GM19324 (cell line): Measurements from ENCODE around the gene GNG7.
"Not testable (repeated sequence)": the region's sequence is repeated elsewhere in the genome, so short reads cannot be mapped to it uniquely, and the experiment has no call there.

Source experiments
- ATAC-seq: cut with Tn5 transposase; IDR thresholded peaks from one replicate; pipeline ENCODE4 v1.9.1; 2021; ENCODE audit warnings: mild to moderate bottlenecking, moderate library complexity; ENCODE audit not compliant: unreplicated experiment, low FRiP score

GNG7 gene

DNA sequence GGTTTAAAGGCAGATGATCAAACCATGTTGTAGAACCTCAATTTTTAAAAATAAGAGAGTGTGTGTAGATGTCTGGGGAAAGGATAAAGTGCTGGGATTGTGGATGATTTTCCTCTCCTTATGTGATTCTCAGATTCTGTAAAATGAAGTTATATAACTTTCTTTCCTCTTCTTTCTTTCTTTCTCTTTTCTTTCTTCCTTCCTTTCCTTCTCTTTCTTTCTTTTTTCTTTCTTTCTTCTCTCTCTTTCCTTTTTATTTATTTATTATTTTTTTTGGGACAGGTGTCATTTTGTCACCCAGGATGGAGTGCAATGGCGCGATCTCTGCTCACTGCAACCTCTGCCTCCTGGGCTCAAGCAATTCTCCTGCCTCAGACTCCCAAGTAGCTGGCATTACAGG is 144.0 kb downstream of the GNG7 start:
- ATAC-seq: no peak

DNA sequence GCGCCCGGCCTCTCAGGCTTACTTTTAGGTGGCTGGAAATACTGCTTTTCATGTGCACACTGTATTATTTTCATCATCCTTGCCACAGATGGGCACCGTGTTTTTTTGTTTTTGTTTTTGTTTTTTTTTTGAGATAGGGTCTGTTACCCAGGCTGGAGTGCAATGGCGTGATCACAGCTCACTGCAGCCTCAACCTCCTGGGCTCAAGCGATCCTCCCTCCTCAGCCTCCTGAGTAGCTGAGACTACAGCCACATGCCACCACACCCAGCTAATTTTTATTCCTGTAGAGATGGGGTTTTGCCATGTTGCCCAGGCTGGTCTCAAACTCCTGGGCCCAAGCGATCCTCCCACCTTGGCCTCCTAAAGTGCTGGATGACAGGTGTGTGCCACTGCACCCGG is 144.4 kb downstream of the GNG7 start:
- not testable (repeated sequence) for ATAC-seq

DNA sequence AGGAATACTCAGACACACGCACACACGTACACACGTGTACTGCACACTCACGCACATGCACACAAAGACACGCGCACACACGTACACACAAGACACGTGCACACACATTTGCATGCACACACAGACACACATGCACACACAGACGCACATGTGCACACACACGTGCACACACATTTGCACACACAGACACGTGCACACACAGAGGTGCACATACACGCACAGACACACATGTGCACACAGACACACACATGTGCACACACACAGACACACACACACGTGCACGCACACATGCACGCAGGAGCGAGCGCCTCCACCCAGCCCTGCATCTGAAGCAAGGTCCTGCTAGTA is 145.4 kb downstream of the GNG7 start:
- ATAC-seq: no peak

DNA sequence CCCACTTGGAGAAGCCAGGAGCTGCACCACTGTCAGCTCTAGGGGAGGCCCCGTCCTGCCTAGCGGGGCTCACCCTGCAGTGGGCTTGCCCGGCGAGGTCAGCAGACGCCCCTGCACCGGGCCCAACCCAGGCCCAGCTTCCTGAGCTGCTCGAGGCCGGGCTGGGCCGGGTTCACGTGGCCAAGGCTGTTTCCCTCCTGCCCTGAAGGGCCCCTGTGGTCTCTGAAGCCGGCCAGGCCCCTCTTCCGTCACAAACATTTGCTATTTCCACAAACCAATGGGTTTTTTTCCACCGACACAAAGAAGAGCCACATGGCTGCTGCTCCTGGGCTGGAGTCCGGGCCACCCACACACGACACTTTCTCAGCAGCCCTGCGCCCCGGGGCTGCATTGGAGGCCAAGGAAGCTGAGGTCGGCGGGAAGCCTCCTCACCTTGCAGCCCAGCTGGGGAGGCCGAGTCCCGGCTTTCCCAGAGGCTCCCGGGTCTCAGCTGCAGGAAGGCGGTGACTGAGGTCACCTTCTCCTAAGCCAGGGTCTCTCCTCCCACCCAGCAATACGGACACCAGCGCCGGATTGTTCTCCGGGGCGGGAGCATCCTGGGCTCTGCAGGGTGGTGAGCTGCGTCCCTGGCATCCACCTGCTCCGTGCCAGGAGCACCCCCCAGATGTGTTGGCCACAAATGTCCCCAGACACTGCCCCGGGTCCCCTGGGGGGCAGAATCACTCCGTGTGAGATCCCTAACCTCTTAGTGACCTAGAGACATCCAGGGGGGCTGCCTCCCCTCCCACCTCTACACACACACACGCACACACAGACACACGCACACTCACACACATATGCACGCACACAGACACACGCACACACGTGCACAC is 146.0 kb downstream of the GNG7 start:
- ATAC-seq: no peak

- no peak for ATAC-seq
Observed at GRCh38 chr19:2555422-2556220, 146.9 kb downstream of the GNG7 start.

DNA sequence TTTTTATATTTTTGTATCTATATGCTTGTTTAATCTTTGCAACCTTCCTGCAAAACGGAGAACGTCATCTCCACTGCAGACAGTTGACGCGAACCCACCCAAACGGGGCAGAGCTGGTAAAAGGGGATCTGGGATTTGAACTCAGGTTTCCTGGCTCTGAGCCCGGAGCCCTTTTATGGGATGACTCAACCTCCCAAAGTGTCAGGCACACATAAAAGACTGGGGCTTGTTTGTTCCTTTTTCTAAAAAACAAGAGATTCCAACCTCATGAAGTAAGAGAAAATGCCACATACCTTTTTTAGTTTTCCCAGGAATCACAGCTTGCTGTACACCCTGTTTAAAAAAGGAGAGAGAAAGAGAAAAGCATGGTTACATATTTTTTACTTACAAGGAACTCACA is 147.6 kb downstream of the GNG7 start:
- ATAC-seq: no peak

DNA sequence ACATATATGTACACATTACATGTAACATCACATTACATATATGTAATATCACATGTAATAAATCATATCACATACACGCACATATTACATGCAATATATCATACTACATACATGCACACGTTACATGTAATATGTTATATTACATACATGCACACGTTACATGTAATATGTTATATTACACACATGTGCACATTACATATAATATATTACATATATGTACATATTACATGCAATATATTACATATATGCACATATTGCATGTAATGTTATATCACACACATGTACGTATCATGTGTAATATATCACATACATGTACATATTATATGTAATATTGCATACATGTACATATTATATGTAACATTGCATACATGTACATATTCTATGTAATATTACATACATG is 149.0 kb downstream of the GNG7 start:
- ATAC-seq: no peak

DNA sequence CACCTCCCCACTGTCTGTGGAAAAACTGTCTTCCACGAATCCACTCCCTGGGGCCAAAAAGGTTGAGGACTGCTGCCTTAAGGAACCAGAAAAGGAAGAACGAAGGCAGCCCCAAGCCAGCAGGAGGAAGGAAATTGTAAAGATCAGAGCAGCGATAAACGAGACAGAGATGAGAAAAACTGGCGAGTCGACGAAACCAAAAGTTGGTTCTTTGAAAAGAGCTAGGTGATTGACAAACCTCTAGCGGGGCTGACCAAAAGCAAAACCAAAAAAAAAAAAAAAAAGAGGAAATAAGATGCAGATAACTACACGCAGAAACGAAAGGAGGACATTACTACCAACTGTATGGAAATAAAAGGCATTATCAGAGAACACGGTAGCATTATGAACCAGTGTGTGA is 149.6 kb downstream of the GNG7 start:
- peak; percentile 74 for ATAC-seq

- ATAC-seq: no peak
Observed at GRCh38 chr19:2551864-2552185, 150.7 kb downstream of the GNG7 start.

- no peak for ATAC-seq
Observed at GRCh38 chr19:2551172-2551863, 151.2 kb downstream of the GNG7 start.

DNA sequence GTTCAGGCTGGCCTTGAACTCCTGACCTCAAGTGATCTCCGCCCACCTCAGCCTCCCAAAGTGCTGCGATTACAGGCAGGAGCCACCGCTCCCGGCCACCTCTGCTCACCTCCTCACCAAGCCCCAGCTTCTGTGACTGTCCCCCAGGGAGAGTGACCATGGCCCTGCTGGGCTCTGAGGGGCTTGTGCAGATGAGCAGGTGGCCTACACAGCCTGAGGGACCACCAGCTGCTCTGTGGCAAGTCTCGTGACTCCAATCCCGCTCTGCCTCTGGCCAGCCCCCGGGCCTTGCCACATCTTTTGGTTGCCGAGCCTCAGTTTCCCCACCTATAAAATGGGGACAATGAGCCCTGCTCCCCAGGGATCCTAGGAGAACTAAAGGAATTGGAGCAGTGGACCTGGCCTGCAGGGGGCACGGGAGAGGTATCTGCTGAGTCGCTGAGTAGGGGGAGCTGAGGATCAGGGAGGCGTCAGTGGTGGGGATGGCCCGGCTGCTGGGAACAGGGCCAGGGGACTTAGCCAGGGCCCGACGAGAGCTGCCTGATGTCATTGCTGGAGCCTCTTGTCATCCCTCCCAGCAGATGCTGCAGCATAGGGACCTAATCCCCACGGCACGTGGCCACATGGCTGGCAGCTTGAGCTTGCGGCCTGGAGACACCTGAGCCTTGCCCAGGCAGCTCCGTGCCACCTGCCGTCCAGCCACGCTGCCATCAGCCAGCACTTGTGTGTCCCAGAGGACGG is 151.9 kb downstream of the GNG7 start:
- no peak for ATAC-seq

DNA sequence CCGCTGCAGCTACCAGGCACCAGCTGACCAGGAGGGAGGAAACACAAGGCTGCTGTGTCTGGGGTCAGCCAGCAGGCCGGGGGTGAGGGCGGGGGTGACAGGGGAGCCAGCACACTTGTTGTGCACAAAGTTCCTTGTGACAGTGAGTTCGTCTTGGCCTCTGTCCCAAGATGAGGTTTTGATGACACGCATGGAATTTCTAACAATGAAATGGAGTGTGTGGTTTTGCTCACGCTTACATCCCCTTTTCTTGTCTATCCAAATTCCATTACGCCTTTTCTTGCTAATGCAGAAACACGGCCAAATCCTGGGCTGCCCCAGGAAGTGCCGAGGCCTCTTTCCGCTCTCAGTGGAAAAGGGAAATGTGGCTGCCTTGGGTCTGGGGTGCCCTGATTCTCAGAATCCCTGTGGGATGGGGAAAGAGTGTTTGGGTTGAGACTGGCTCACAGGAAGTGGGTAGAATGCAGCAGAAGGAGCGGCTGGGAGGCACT is 152.7 kb downstream of the GNG7 start:
- ATAC-seq: no peak

DNA sequence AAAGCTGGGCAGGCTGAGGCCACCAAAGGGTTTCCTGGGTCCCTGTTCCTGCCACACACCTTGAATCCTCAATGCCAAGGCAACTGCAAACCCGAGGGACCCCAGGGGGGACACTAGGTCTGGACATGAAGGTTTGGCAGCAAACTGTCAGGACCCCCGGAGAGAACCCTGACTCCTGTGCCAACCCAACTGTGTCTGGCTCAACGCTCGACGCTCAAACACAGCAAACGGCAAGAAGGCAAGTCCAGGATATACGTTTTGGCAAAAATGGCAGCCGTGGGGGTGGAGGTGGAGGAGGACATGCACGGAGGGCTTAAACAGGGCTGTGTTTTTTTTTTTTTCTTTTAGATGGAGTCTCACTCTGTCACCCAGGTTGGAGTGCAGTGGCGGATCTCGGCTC is 153.5 kb downstream of the GNG7 start:
- ATAC-seq: no peak

DNA sequence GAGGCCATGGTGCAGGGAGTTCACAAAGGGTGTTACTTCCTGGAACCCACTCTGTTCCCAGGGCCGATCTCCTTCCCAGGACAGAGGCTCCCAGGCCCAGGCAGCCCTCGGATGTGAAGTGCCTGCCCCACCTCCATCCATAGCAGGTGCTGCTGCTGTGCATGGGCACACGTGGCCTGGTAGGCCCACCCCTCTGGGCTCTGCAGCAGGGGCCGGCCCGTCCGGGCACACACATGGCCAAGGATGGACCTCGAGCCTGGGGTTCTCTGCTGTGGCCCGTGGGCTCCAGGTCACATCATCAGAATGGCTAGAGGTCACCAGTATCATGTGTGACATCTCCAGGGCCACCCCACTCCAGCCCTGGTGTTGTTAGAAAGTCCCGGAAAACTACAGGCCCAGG is 154.8 kb downstream of the GNG7 start:
- ATAC-seq: no peak

GRCh38 chr19:2547033-2547680 is 155.3 kb downstream of the GNG7 start:
- ATAC-seq: no peak

- ATAC-seq: no peak
Observed at GRCh38 chr19:2546128-2547032, 156.1 kb downstream of the GNG7 start.

DNA sequence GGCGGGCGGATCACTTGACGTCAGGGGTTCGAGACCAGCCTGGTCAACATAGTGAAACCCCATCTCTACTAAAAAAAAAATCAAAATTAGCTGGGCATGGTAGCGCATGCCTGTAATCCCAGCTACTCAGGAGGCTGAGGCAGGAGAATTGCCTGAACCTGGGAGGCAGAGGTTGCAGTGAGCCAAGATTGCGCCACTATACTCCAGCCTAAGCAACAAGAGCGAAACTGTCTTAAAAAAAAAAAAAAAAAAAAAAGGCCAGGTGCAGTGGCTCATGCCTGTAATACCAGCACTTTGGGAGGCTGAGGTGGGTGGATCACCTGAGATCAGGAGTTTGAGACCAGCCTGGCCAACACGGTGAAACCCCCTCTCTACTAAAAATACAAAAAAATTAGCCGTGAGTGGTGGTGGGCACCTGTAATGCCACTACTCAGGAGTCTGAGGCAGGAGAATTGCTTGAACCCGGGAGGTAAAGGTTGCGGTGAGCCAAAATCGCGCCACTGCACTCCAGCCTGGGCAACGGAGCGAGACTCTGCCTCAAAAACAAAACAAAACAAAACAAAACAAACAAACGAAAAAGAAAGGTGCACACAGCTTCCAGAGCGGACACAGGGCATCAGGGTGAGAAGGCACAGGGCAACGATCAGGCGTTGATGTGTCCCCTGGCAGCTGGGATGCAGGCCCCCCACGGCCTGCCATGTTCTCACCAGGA is 156.9 kb downstream of the GNG7 start:
- not testable (repeated sequence) for ATAC-seq
